ENCODE measurements around the gene SP6. TPM values are rescaled to one million over a fixed set of nuclear protein-coding genes. Genes with fewer than 3 reads are reported as not detected.
A peak's percentile ranks its signal among the peaks of the same experiment; 100 is the strongest.

SP6 gene
- total RNA-seq, 4 donors from 2014 or later: under 0.01 to 0.71 (median 0.25) TPM

- Histone ChIP-seq H3K4me3 (peak within 1 kb of the TSS; percentile 71 to 94 (median 88)), H3K27me3 (peaks cover 0 to 14% (median 6%) of the 10 kb centered on the region in 4 donors), H3K9me3 (no peaks in the 10 kb centered on the region), H3K36me3 (peaks cover 0 to 34% (median 29%) of the 10 kb centered on the region in 4 donors), H3K4me1 (peaks cover 15 to 46% (median 41%) of the 10 kb centered on the region in 4 donors), H3K27ac (replicated peaks in 1 of 4) (peak within 1 kb of the TSS; percentile 52 to 76 (median 74))
- WGBS: 0% methylated on average over 28 of the region's 55 CpGs
- TF ChIP-seq EP300 (IDR thresholded peaks at IDR 0.05) (no peak), POLR2A (IDR thresholded peaks at IDR 0.05; ENCODE audit: low read depth) (no peak), POLR2AphosphoS5 (IDR thresholded peaks at IDR 0.05) (peak; percentile 46 to 64)
- TF ChIP-seq, protein P1, sequence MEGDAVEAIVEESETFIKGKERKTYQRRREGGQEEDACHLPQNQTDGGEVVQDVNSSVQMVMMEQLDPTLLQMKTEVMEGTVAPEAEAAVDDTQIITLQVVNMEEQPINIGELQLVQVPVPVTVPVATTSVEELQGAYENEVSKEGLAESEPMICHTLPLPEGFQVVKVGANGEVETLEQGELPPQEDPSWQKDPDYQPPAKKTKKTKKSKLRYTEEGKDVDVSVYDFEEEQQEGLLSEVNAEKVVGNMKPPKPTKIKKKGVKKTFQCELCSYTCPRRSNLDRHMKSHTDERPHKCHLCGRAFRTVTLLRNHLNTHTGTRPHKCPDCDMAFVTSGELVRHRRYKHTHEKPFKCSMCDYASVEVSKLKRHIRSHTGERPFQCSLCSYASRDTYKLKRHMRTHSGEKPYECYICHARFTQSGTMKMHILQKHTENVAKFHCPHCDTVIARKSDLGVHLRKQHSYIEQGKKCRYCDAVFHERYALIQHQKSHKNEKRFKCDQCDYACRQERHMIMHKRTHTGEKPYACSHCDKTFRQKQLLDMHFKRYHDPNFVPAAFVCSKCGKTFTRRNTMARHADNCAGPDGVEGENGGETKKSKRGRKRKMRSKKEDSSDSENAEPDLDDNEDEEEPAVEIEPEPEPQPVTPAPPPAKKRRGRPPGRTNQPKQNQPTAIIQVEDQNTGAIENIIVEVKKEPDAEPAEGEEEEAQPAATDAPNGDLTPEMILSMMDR (IDR thresholded peaks at IDR 0.05): peak; percentile 96 to 99 (median 99)
- intact Hi-C loops (cut with DNase I): loop anchor here (1.0 to 10.0 kb wide), 4 partner anchors 49 to 174 kb away; partner anchors contain the start of genes CDK5RAP3 and PNPO
- DNase-seq (ENCODE audit: extremely low spot score): peak; percentile 97
Observed at GRCh38 chr17:47840742-47841487, 10.0 kb downstream of the SP6 start, which contains the start of gene SCRN2. Gene SCRN2 (minus strand): TSS chr17:47841273. CDS start chr17:47840843, 430 bp downstream.

- intact Hi-C loops (cut with DNase I): loop anchor here (10.0 kb wide), 3 partner anchors 105 to 175 kb away; partner anchors contain the start of genes CDK5RAP3 and PNPO
Observed at GRCh38 chr17:47840001-47840741, 10.8 kb downstream of the SP6 start.

GRCh38 chr17:47839071-47839470, 11.9 kb downstream of the SP6 start:
- DNase-seq (ENCODE audit: extremely low spot score): no peak
- Histone ChIP-seq H3K36me3 (peaks cover 0 to 37% (median 32%) of the 10 kb centered on the region in 4 donors), H3K27me3 (no peaks in the 10 kb centered on the region), H3K27ac (replicated peaks in 1 of 4) (no peak overlapping the region), H3K4me3 (no peak overlapping the region), H3K9me3 (no peaks in the 10 kb centered on the region), H3K4me1 (peaks cover 18 to 46% (median 41%) of the 10 kb centered on the region in 4 donors)
- intact Hi-C loops (cut with DNase I): no loop called here
- 84% methylated on average over 5 of the region's 5 CpGs for whole genome bisulfite sequencing
- TF ChIP-seq EP300 (IDR thresholded peaks at IDR 0.05) (no peak), POLR2AphosphoS5 (IDR thresholded peaks at IDR 0.05) (no peak), POLR2A (IDR thresholded peaks at IDR 0.05; ENCODE audit: low read depth) (no peak)
- TF ChIP-seq, protein P1 (IDR thresholded peaks at IDR 0.05): no peak

More at GRCh38 chr17:47840001-47840741, 10.8 kb downstream of the SP6 start:
- peak overlapping the region; percentile 52 to 76 (median 74) for H3K27ac ChIP-seq (replicated peaks in 1 of 4)
- peaks cover 15 to 46% (median 41%) of the 10 kb centered on the region in 4 donors for H3K4me1 ChIP-seq
- 49% methylated on average over 17 of the region's 17 CpGs for WGBS
- no peak for DNase-seq (ENCODE audit: extremely low spot score)
- peaks cover 0 to 7% (median under 1%) of the 10 kb centered on the region in 4 donors for H3K27me3 ChIP-seq
- no peak for TF ChIP-seq POLR2A (IDR thresholded peaks at IDR 0.05; ENCODE audit: low read depth)
- TF ChIP-seq, protein P1 (IDR thresholded peaks at IDR 0.05): no peak
- TF ChIP-seq EP300 (IDR thresholded peaks at IDR 0.05): no peak
- TF ChIP-seq POLR2AphosphoS5 (IDR thresholded peaks at IDR 0.05): no peak
- no peaks in the 10 kb centered on the region for H3K9me3 ChIP-seq
- H3K36me3 ChIP-seq: peaks cover 0 to 37% (median 32%) of the 10 kb centered on the region in 4 donors
- peak overlapping the region; percentile 71 to 94 (median 88) for H3K4me3 ChIP-seq

GRCh38 chr17:47838636-47839035, 12.3 kb downstream of the SP6 start:
- no peak for DNase-seq (ENCODE audit: extremely low spot score)
- intact Hi-C loops (cut with DNase I): no loop called here
- 93% methylated on average over 7 of the region's 13 CpGs for WGBS
- Histone ChIP-seq H3K4me1 (peaks cover 19 to 46% (median 41%) of the 10 kb centered on the region in 4 donors), H3K27ac (replicated peaks in 1 of 4) (no peak overlapping the region), H3K4me3 (no peak overlapping the region), H3K9me3 (no peaks in the 10 kb centered on the region), H3K36me3 (peaks cover 0 to 37% (median 32%) of the 10 kb centered on the region in 4 donors), H3K27me3 (no peaks in the 10 kb centered on the region)
- TF ChIP-seq POLR2AphosphoS5 (IDR thresholded peaks at IDR 0.05) (no peak), EP300 (IDR thresholded peaks at IDR 0.05) (no peak), POLR2A (IDR thresholded peaks at IDR 0.05; ENCODE audit: low read depth) (no peak)
- TF ChIP-seq, protein P1 (IDR thresholded peaks at IDR 0.05): no peak

Measured in esophagus muscularis mucosa (tissue), 4 donors.